Activated T-helper 1 cell treated with anti-CD3 and anti-CD28 coated beads, Interleukin-2, amount 50 U/mL, for 16 hours (primary cell): Measurements from ENCODE around the gene FGF4.

Source experiments
- DNase-seq, 2 donors: peaks; one replicate each; pipeline ENCODE4 v3.0.0-alpha.2; 2020; ENCODE audit warnings: low read depth in 1 of 2, low spot score in 1 of 2

FGF4 gene, protein sequence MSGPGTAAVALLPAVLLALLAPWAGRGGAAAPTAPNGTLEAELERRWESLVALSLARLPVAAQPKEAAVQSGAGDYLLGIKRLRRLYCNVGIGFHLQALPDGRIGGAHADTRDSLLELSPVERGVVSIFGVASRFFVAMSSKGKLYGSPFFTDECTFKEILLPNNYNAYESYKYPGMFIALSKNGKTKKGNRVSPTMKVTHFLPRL

DNA sequence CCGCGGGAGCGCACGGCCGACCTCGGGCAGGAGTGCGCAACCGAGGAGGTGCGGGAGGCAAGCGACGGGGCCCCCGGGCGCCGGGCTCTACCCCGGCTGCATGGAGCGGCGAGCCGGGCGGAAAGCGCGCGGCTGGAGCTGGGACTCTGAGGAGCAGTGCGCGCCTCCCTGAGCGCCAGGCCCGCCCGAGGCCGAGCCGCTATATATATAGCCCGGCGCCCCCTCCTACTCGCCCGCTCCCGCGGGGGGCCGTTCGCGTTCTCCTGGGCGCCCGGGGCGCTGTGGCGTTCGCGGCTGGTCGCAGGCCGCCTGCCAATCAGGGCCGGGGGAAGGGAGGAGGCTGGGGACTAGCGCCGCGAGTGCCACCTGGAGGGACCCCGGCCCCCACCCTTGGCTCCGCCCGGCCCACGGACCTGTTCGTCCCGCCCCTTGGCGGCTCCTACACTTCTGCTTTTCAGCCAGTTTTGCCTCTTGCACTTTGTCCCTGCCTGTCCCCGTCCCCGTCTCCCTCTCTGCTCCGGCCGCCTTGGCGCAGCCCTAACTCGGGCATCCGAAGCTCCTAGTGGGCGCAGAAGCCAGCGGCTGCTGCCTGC is at the start of gene FGF4:
TSS of gene FGF4 (minus strand) at position 179 of the 593 bp plus-strand sequence. CDS start 257 bp downstream, outside the sequence.
- DNase-seq = no peak

DNA sequence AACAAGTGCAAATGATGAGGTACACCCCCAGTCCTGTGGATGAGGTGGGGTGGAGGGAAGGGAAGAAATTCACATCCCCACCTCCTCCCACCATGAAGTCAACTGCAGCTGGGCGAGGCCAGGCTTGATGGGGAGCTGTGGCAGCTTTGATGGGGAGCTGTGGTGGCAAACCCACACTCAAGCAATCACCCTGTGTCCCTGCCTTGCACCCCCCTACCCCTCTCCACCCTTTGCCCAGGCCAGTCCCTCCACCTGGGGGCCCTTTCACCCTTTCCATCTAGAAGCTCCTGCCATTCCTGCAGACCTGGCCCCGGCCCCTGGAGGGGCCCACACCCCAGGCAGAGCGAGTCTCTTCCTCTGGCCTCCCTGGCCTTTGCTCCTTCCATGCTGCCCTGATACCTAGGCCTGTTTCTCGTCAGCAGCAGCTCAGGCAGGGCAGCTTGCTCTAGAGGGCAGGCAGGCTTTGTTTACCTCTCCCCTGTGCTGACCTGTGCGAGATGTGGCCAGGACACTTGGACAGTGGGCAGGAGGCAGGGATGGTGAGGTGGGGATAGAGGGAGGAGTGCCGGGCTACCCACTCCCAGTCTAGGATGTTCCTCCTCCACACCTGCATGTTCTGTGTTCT is 48.6 kb upstream of the FGF4 start:
- no peak for DNase-seq

DNA sequence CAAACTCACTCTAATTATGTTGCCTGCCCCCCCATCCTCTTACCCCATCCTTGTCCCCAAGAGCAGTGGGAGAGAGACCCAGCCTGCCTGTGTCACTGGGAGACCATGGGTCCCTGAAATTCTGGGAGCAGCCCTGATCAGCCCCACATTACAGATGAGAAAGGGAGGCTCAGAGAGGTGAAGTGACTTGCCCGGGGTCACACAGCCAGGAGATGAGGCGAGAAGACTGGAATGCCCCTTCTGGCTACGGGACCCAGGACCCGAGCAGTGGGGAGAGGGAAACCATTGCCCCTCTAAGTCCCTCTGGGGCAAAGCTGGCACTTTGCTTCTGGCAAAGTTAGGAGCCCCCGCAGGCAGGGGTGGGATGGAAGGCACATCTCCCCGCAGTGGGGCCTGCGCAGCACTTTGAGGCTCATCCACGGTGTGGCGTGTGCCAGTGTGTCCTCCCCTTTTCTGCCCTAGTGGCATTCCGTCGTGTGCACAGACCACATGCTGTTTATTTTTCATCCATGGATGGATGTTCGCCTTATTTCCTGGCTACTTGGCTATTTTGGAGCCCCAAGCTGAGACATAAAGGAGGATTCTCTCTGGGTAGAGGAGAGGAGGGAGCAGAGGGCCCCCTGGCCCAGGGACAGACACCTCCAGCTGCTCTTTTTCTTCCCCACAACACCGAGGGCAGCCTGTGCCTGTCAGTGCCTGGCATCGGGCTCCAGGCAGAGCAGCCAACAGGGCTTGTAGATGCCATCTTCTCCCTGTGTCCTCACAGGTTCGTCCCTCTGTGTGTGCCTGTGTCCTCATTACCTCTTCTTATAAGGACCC is 47.7 kb upstream of the FGF4 start:
- DNase-seq = no peak

DNA sequence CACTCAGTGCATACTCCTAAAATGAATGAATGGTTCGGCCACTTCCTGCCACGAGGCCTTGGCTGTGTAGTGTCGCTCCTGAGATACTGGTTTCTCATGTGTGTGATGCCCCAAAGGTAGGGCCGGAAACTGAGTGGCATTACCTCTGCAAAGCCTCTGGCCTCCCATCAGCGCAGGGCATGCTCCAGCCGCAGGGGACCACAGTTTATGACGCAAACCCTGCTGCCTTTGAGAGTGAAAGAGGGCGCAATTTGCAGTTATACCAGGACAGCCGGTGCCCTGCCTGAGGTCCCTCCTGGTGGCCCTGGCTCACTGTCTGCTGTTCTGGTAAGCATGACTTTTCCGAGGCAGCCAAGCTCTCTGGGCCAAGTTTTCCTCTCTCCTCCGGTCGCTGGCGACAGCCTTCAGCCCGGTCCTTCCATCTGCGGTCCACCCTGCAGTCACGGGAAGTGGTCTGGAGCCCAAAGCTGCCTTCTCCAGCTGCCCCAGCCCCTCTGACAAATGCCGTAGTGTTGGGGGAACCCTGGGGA is 46.4 kb upstream of the FGF4 start:
- no peak for DNase-seq

DNA sequence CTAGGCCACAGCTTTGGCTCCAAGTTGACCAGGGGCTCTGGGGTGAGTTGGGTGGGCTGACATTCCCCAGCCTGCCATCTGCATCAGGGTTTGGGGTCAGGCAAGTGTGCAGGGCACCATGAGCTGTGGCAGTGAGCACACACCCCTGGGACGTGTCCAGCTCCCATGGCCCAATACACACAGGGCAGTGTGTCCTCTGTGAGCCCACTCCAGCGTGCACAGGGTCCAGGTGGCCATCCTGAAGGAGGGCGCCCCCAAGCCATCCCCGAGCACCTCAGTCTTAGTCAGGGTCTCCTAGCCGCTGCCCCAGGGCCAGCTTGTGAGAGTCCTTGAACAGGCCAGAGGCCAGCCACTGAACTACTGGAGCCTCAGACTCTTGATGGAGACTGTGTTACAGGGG is 45.3 kb upstream of the FGF4 start:
- no peak for DNase-seq

DNA sequence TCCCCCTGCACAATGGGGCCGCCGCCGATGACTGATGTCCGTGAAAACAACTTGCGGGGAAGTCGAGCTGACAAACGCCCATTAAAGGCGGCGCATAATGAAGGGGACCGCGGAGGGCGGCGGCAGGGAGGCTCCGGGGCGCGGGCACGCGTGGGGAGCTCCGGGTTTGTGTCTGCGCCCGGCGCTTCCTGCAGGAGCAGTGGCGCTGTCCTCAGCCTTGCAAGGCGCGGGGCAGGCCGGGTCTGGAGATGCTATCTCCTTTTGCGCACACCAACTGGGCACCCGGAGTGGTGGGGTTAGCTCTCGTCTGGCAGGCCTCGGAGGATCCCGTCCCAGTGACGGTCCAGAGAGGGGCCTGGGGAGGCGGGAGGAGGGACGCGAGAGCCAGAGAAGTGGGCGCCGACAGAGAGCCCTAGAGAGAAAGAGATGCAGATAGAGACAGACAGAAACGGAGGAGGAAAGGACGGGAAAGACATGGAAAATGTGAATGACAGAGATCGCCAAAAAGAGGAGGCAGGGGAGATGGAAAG is 44.5 kb upstream of the FGF4 start:
- no peak for DNase-seq

DNA sequence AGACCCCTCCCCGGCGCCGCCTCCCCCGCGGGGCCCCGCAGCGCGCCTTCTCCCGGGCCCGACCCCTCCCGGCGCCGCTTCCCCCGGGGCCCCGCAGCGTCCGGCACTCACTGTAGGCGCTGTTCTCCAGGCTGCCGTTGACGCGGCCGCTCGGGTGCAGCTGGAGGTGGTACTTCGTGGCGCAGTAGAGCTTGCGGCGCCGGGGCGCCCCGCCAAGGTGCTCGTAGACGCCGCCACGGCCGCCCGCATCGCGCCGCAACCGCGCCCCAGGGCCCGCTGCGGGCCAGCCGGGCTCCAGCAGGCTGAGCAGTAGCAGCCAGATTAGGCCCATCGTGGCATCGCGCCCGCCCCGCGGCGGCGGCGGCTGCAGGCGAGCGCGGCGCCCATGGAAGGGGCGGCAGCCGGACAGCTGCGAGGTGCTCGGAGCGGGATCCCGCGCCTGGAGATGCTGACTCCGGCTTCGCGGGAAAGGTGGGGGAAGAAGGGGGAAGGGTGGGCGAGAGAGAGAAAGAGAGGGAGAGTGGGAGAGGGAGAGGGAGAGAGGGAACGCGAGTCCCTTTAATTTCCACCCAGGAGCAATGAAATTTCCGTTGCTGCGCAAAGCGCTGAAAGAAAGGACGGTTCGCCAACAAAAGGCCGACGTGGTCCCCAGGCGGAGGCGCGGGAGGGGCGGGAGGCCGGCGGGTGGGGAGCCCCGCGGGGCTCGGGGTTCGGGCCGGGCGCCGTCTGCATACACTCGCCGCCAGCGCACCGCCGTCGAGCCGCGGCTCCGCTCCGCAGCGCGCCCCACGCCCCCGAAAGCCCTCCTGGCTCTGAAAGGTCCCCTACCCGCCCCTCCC is 43.7 kb upstream of the FGF4 start, which contains the start of gene FGF3:
TSS of gene FGF3 (minus strand) at position 814 of the 839 bp plus-strand sequence. CDS start at position 331, 483 bp downstream.
- no peak for DNase-seq

DNA sequence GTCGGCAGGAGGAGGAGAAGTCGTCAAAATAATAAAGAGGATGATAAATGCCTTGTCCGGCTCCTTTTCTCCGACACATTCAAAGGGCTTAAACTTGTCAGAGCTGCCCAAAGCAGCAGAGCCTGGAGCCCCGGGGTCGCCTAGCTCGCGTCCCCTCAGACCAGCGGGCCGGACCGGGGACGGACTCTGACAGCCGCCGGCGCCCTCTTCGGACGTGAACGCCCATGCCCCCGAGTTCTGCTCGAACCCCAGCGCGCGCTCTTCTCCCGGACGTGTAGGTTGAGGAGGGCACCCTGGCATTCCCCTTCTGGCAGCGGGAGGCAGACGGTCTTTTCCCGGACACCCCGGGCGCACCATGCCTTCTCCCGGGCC is 43.1 kb upstream of the FGF4 start:
- DNase-seq = no peak

DNA sequence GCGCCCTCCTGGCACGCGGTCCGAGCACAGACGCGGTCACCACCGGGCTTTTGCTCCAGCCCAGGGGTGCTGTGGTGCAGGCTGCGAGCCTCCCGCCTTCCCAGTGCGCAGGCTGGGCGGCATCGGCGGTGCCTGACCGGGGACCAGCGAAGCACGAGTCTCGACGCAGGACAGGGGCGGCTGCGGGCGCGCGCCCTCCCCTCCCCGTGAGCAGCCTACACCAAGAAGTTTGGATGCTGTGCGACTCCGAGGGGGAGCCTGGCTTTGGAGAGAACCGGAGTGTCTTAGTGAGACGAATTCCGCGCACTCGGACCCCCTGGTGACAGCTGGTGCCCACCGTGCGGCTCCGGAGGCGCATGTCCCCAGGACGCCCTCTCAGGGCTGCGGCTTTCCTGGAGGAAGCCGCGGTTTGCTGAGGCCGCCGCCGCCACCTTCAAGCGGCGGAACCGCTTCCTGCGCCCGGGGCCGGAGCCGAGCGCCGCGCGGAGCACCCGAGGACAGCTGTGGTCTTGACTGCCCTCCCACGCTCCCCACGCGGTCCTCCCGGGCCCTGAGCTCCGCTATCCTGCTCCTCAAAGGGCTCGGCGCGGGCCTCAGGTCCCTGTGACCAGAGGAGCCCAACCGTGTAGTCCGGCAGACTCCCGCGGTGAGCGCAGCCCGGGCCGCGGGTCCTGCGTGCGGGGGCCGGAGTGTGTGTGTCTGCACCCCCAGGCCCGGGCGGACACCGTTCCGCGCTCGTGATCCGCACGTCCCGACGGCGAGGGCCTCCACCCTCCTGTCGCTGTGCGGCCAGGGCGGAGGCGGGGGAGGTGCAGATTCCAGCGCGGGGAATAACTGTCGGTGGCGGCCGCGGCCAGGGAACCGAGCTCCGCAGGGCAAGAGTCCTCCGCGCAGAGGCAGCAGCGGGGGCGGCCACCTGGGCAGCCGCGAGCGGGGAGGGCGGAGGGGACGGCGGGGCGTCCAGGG is 42.4 kb upstream of the FGF4 start:
- DNase-seq = no peak

DNA sequence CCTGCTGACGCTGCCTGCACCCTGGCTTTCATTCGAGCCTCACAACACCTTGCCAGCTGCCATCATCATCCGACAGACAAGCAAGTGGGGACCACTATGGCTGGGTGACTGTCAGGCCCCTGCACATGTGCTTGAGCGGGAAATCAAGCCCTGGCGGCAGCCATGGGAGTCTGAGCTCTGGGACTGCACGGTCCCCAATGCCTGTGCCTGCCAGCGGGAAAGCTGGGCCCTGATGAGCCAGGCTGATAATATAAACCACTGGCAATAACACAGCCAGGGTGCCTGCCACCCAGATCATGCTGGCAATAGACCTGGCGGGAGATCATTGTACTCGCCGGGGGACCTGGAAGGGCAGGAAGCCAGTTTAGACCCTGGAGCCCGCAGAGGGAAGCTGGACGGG is 41.5 kb upstream of the FGF4 start:
- DNase-seq = no peak

DNA sequence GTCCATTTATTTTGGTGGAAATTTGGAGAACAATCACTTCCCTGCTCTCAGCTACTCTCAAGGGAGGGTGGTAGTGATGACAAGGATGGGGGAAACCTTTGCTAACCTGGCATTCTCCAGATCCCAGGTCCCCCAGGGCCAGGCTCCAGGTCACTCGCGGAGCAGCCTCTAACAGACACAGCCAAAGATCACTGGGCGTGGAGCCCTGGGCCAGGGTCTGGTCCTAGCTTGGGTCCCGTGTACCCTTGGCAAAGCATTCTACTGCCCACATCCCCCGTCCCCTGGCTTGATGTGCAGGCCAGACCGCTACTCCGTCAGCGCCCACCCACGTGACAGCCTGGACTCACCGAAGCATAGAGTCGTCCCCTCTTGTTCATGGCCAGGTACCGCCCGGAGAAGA is 40.8 kb upstream of the FGF4 start:
- no peak for DNase-seq

DNA sequence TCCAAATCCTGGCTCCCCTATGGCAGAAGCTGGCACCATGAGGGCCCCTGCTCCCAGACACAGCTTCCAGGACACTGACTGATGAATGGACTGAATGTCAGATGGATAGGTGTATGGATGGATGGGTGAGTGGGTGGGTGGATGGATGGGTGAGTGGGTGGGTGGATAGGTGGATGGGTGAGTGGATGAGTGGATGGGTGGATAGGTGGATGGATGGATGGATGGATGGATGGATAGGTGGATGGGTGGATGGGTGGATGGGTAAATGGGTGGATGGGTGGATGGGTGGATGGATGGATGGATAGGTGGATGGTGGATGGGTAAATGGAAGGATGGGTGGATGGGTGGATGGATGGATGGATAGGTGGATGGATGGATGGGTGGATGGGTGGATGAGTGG is 39.8 kb upstream of the FGF4 start:
- no peak for DNase-seq

DNA sequence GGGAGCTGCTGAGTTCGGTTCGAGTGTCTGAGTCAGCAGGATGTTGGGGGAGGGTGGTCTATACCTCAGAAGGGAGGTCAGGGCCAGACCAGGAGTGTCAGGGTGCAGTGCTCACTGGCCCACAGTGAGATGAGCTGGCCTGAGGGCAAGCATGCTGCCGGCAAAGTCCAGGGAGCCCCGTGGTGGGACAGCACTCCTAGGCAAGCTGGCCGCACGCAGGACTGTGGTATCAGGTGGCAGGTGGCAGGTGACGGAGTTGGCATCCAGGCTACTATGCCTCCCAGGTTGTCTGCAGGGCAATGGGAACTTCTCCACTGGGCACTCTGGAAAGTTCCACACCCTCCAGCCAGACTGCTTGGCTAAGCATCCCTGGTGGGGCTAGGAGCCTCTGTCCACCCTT is 39.3 kb upstream of the FGF4 start:
- DNase-seq = no peak

DNA sequence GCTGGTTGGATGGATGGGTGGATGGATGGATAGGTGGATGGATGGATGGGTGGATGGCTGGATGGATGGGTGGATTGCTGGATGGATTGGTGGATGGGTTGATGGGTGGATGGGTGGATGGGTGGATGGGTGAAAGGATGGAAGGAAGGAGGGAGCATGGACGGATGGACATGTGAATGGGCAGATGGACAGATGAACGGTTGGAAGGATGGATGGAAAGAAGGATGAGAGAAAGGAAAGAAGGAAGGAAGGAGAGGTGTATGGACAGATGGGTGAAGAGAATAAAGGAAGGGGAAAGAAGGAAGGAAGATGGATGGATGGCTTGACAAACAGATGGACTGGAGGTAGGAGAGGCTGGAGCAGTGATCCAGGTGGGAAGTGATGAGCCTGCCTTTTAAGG is 38.7 kb upstream of the FGF4 start:
- no peak for DNase-seq

DNA sequence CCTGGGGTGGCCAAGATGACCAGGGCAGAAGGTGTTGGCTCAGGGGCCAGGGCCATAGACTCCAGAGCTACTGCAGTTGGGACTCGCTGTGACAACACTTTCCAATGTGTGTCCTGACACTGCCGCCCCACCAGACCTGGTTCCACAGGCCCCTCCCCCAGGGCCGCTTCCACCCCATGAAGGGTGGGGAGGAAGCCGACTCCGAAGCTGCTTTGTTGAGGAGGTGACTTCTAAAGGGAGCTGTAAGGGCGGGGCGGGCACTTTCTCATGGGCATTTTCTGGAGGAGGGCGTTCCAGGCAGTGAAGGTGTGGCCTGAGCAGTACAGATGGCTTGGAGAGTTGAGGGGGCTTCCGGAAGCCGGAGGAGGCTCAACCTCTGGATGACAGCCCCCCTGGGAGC is 37.8 kb upstream of the FGF4 start:
- no peak for DNase-seq

DNA sequence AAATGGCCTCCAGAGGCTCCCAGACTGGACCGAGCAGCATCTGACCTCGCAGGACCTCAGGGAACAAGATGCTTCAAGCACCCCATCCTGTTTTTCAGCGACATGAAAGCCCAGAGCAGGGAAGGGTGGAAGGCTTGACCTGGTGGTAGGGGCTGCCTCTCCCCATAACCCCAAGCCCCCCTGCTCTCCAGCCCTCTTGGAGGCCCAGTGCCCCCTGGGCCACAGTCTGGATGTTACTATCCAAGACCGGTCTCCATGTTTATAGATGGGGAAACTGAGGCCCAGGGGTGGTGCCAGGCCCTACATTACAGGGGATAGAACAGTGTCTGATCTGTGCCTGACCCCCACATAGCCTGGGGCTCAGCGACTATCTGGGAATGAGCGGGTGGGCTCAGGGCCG is 37.1 kb upstream of the FGF4 start:
- no peak for DNase-seq

DNA sequence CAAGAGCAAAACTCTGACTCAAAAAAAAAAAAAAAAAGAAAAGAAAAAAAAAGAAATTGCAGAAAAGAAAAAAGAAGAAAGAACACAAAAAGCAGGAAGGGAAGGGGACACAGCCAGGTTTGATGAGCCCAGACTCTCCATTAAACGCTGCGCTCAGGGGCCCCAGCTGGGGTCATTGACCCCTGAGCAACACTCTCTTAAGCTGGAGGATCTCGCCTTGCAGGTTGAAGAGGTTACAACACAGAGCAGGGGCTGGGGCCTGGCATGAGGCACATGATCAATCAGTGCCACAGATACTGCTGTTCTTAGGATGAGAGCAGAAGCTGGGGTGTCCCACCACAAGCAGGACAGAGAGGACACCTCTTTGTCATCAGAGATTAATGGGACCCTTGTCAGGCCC is 36.3 kb upstream of the FGF4 start:
- no peak for DNase-seq

DNA sequence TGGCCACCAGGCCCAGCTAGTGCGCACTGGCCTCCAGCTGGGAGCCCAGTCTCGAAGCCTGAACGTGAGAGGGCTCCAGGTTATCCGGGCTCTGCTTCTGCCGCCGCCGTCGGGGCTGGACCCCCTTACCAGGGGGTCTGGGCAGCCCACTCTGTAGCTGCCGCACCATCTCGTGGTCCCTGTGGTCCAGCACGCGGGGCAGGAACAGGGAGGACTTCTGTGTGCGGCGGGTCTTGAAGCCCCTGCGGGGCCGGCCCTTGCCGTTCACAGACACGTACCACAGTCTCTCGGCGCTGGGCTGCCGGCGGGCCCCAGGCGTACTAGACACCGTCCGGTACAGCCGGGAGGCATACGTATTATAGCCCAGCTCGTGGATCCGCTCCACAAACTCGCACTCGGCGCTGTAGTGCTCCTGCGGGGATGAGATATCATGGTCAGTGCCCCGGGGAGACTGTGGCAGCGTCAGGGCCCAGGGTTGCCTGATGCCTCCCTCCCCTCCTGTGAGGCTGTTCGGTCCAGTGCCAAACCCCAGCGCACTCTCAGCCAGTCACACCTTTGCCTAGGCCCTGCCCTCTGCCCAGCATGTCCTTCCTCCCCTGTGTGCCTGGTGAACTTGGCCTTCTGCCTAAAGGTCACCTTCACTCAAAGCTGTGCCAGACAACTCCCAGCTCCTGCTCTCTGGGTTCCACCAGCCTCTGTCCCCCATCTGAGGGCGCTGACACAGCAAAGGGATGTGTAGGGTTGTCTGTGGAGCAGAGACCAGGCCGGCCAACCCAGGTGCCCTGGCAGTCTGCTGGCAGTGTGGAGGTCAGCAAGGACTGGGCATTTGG is 35.4 kb upstream of the FGF4 start:
- no peak for DNase-seq
